ENCODE measurements around the gene ADCY3.

GRCh38 chr2:24909555-24910177 is 10.4 kb downstream of the ADCY3 start:
- TF ChIP-seq EZH2phosphoT487 (IDR thresholded peaks at IDR 0.05; ENCODE audit: insufficient read depth, low read depth) (no peak), EZH2 (IDR thresholded peaks at IDR 0.05; ENCODE audit: insufficient read depth, poor library complexity, severe bottlenecking) (no peak)

Measured in GM23248 (cell line).